ENCODE data around the gene CXCR2. TPM values are rescaled to one million over a fixed set of nuclear protein-coding genes. Genes with fewer than 3 reads are reported as not detected.

The CXCR2 gene
- total RNA-seq, result 1 to 10 TPM in 1 of 2 donors, under 1 TPM in 1; 0.47 to 2.1 TPM

- H3K9me3 Mint-ChIP-seq, result peaks cover 5% of the 10 kb centered on the region
- H3K4me3 Mint-ChIP-seq, result peak within 1 kb of the TSS; percentile 84
- ATAC-seq (peak; percentile 80 to 84), DNase-seq (ENCODE audit: low spot score) (no peak)
- peaks cover 42 to 43% of the 10 kb centered on the region in 2 donors for H3K4me1 Mint-ChIP-seq (ENCODE audit: low read depth in 2 of 2)
- H3K36me3 Mint-ChIP-seq, result peaks cover 14% of the 10 kb centered on the region
- peak within 1 kb of the TSS; percentile 83 to 93 for H3K27ac Mint-ChIP-seq
- H3K27me3 Mint-ChIP-seq, result no peaks in the 10 kb centered on the region
Measured at GRCh38 chr2:218125626-218126080, at the start of gene CXCR2. TSS of gene CXCR2 (plus strand) at chr2:218126028. CDS start at chr2:218134802, 8,774 bp downstream.

GRCh38 chr2:218077464-218078216 lies 48.2 kb upstream of the CXCR2 start:
- Mint-ChIP-seq H3K4me1 (ENCODE audit: low read depth in 2 of 2) (peaks cover 4 to 7% of the 10 kb centered on the region in 2 donors), H3K4me3 (no peak overlapping the region), H3K27ac (no peak overlapping the region), H3K27me3 (peaks cover 0 to 5% of the 10 kb centered on the region in 2 donors), H3K36me3 (no peaks in the 10 kb centered on the region), H3K9me3 (no peaks in the 10 kb centered on the region)
- DNase-seq (ENCODE audit: low spot score) (no peak), ATAC-seq (no peak)

- Mint-ChIP-seq H3K4me1 (ENCODE audit: low read depth in 2 of 2) (peaks cover 0 to 7% of the 10 kb centered on the region in 2 donors), H3K27ac (no peak overlapping the region), H3K4me3 (no peak overlapping the region), H3K9me3 (no peaks in the 10 kb centered on the region), H3K27me3 (no peaks in the 10 kb centered on the region), H3K36me3 (peaks cover 4% of the 10 kb centered on the region)
- ATAC-seq, result no peak
- no peak for DNase-seq (ENCODE audit: low spot score)
Measured at GRCh38 chr2:218079943-218080913, 45.6 kb upstream of the CXCR2 start.

- no peaks in the 10 kb centered on the region for H3K27me3 Mint-ChIP-seq
- DNase-seq (ENCODE audit: low spot score), result no peak
- no peak for ATAC-seq
Measured at GRCh38 chr2:218081063-218081462, 44.8 kb upstream of the CXCR2 start.

GRCh38 chr2:218081695-218082094 lies 44.1 kb upstream of the CXCR2 start:
- Mint-ChIP-seq H3K27ac (no peak overlapping the region), H3K4me3 (no peak overlapping the region), H3K36me3 (peaks cover 19% of the 10 kb centered on the region), H3K4me1 (ENCODE audit: low read depth in 2 of 2) (peaks cover 0 to 7% of the 10 kb centered on the region in 2 donors), H3K27me3 (no peaks in the 10 kb centered on the region), H3K9me3 (peaks cover 7% of the 10 kb centered on the region)
- DNase-seq (ENCODE audit: low spot score), result no peak
- ATAC-seq, result no peak

More at GRCh38 chr2:218081063-218081462, 44.8 kb upstream of the CXCR2 start:
- peaks cover 13% of the 10 kb centered on the region for H3K36me3 Mint-ChIP-seq
- peaks cover under 1% of the 10 kb centered on the region for H3K9me3 Mint-ChIP-seq
- no peak overlapping the region for H3K27ac Mint-ChIP-seq
- H3K4me3 Mint-ChIP-seq, result no peak overlapping the region
- peaks cover 0 to 7% of the 10 kb centered on the region in 2 donors for H3K4me1 Mint-ChIP-seq (ENCODE audit: low read depth in 2 of 2)

GRCh38 chr2:218082586-218083351 lies 43.1 kb upstream of the CXCR2 start:
- H3K27ac Mint-ChIP-seq, result no peak overlapping the region
- H3K4me1 Mint-ChIP-seq (ENCODE audit: low read depth in 2 of 2), result peaks cover 0 to 7% of the 10 kb centered on the region in 2 donors
- ATAC-seq (no peak), DNase-seq (ENCODE audit: low spot score) (no peak)
- peaks cover 7% of the 10 kb centered on the region for H3K9me3 Mint-ChIP-seq
- H3K27me3 Mint-ChIP-seq, result no peaks in the 10 kb centered on the region
- H3K4me3 Mint-ChIP-seq, result no peak overlapping the region
- peaks cover 20% of the 10 kb centered on the region for H3K36me3 Mint-ChIP-seq

GRCh38 chr2:218083352-218083676 lies 42.5 kb upstream of the CXCR2 start:
- H3K9me3 Mint-ChIP-seq, result peaks cover 7% of the 10 kb centered on the region
- no peak for DNase-seq (ENCODE audit: low spot score)
- H3K4me3 Mint-ChIP-seq, result no peak overlapping the region
- no peak overlapping the region for H3K27ac Mint-ChIP-seq
- H3K4me1 Mint-ChIP-seq (ENCODE audit: low read depth in 2 of 2), result peaks cover 0 to 7% of the 10 kb centered on the region in 2 donors
- peaks cover 20% of the 10 kb centered on the region for H3K36me3 Mint-ChIP-seq
- no peaks in the 10 kb centered on the region for H3K27me3 Mint-ChIP-seq
- no peak for ATAC-seq

GRCh38 chr2:218086478-218086877 lies 39.4 kb upstream of the CXCR2 start:
- no peak overlapping the region for H3K27ac Mint-ChIP-seq
- DNase-seq (ENCODE audit: low spot score), result no peak
- H3K27me3 Mint-ChIP-seq, result peaks cover 0 to 5% of the 10 kb centered on the region in 2 donors
- H3K4me3 Mint-ChIP-seq, result no peak overlapping the region
- ATAC-seq, result no peak
- peaks cover 0 to 7% of the 10 kb centered on the region in 2 donors for H3K4me1 Mint-ChIP-seq (ENCODE audit: low read depth in 2 of 2)
- H3K36me3 Mint-ChIP-seq, result peaks cover 20% of the 10 kb centered on the region
- H3K9me3 Mint-ChIP-seq, result peaks cover 7% of the 10 kb centered on the region

- peaks cover 0 to 7% of the 10 kb centered on the region in 2 donors for H3K4me1 Mint-ChIP-seq (ENCODE audit: low read depth in 2 of 2)
- H3K36me3 Mint-ChIP-seq, result peaks cover 20% of the 10 kb centered on the region
- DNase-seq (ENCODE audit: low spot score), result no peak
- peaks cover 7% of the 10 kb centered on the region for H3K9me3 Mint-ChIP-seq
- H3K27ac Mint-ChIP-seq, result no peak overlapping the region
- H3K4me3 Mint-ChIP-seq, result no peak overlapping the region
- peaks cover 0 to 11% of the 10 kb centered on the region in 2 donors for H3K27me3 Mint-ChIP-seq
- ATAC-seq, result no peak
Measured at GRCh38 chr2:218089259-218089658, 36.6 kb upstream of the CXCR2 start.

- ATAC-seq (peak in 1 of 2 donors; percentile 43), DNase-seq (ENCODE audit: low spot score) (no peak)
- H3K4me3 Mint-ChIP-seq, result no peak overlapping the region
- no peak overlapping the region for H3K27ac Mint-ChIP-seq
- H3K4me1 Mint-ChIP-seq (ENCODE audit: low read depth in 2 of 2), result peaks cover 0 to 7% of the 10 kb centered on the region in 2 donors
- H3K27me3 Mint-ChIP-seq, result peaks cover 0 to 11% of the 10 kb centered on the region in 2 donors
- H3K9me3 Mint-ChIP-seq, result no peaks in the 10 kb centered on the region
- peaks cover under 1% of the 10 kb centered on the region for H3K36me3 Mint-ChIP-seq
Measured at GRCh38 chr2:218091746-218092145, 34.1 kb upstream of the CXCR2 start.

- H3K9me3 Mint-ChIP-seq, result no peaks in the 10 kb centered on the region
- DNase-seq (ENCODE audit: low spot score), result no peak
- no peak overlapping the region for H3K27ac Mint-ChIP-seq
- ATAC-seq, result no peak
- no peak overlapping the region for H3K4me3 Mint-ChIP-seq
- H3K4me1 Mint-ChIP-seq (ENCODE audit: low read depth in 2 of 2), result peaks cover 0 to 7% of the 10 kb centered on the region in 2 donors
- no peaks in the 10 kb centered on the region for H3K36me3 Mint-ChIP-seq
- H3K27me3 Mint-ChIP-seq, result peaks cover 1 to 11% of the 10 kb centered on the region in 2 donors
Measured at GRCh38 chr2:218093879-218094278, 31.9 kb upstream of the CXCR2 start.

- DNase-seq (ENCODE audit: low spot score), result no peak
- Mint-ChIP-seq H3K9me3 (no peaks in the 10 kb centered on the region), H3K4me1 (ENCODE audit: low read depth in 2 of 2) (peaks cover 0 to 9% of the 10 kb centered on the region in 2 donors)
Measured at GRCh38 chr2:218095853-218096252, 30.0 kb upstream of the CXCR2 start.

GRCh38 chr2:218097975-218098374 lies 27.9 kb upstream of the CXCR2 start:
- H3K4me1 Mint-ChIP-seq (ENCODE audit: low read depth in 2 of 2), result peaks cover 5 to 9% of the 10 kb centered on the region in 2 donors
- no peaks in the 10 kb centered on the region for H3K9me3 Mint-ChIP-seq
- H3K36me3 Mint-ChIP-seq, result no peaks in the 10 kb centered on the region
- peaks cover 7% of the 10 kb centered on the region in 2 donors for H3K27me3 Mint-ChIP-seq
- ATAC-seq, result no peak
- no peak overlapping the region for H3K27ac Mint-ChIP-seq
- H3K4me3 Mint-ChIP-seq, result no peak overlapping the region
- DNase-seq (ENCODE audit: low spot score), result no peak

More at GRCh38 chr2:218095853-218096252, 30.0 kb upstream of the CXCR2 start:
- H3K4me3 Mint-ChIP-seq, result no peak overlapping the region
- no peak overlapping the region for H3K27ac Mint-ChIP-seq
- H3K27me3 Mint-ChIP-seq, result peaks cover 7 to 10% of the 10 kb centered on the region in 2 donors
- H3K36me3 Mint-ChIP-seq, result no peaks in the 10 kb centered on the region
- ATAC-seq, result no peak

Data from natural killer cell treated with Interleukin-12 subunit alpha and Interleukin-12 subunit beta and Interleukin-15 and Interleukin-18, amount 100 ng/mL, for 72 hours (primary cell).